Activated CD4-positive, CD25-positive, alpha-beta regulatory T cell treated with anti-CD3 and anti-CD28 coated beads, Interleukin-2, amount 50 U/mL, for 24 hours (primary cell): ENCODE data around the gene YLPM1.

Experiments
- ATAC-seq, 2 donors: fragments of 150-1000 bp; cut with Tn5 transposase; one replicate each; pipeline ENCODE4 v1.10.0; 2021; ENCODE audit warnings: mild to moderate bottlenecking in 1 of 2, moderate library complexity in 1 of 2

Gene YLPM1

DNA sequence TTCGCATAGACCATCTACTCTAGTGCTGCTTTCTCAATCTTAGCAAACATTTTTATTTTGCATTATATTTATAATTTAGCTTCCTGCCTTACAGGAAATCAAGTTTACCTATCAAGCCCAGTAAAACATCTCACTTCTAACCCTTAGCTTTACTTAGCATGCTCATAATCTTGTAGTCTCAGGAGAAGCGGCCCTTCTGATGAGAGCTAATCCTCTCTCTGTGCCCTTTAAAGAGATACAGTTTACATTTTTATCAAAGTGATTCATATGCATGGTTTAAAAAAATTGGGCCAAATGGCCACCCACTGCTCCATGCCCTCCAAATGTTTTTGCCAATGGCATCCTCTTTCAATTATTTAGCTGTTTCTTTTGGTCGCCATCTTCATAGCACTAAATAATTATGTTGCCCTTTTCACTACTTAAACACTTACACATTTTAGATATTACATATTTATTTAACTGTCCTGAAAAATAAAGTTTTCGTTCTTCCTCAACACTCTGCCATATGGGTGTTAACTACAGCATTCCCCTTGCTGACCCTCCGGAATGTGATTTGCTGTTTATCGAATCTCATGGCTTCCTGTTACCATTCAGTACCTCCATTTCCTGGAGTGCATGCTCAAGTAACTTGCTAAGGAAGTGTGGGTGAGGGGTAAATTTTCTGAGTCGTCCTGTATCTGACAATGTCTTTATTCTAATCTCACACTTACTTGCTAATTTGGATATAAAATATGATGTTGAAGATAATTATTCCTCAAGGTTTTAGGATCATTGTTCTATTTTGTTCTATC, 29.3 kb downstream of the YLPM1 start:
- no peak for ATAC-seq

- ATAC-seq, result no peak
Measured at GRCh38 chr14:74793506-74794155, 30.5 kb downstream of the YLPM1 start.

DNA sequence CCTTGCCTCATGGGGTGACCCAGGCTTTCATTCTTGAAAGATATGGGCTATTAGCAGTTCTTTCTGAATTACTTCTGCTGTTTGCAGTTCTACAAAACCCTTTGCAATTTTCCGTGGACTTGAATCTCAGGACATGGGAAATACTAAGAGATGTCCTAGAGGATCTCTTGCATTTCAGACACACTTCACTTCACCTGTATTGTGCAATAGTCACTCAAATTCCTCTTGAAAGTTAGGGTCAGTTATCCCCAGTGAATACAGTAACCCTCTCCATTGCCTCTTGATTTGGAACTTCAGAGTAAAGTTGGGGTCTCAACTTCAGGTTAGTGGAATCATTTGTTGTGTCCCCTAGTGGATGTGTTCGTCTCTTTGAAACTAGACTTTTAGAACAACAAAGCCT, 31.8 kb downstream of the YLPM1 start:
- no peak for ATAC-seq

DNA sequence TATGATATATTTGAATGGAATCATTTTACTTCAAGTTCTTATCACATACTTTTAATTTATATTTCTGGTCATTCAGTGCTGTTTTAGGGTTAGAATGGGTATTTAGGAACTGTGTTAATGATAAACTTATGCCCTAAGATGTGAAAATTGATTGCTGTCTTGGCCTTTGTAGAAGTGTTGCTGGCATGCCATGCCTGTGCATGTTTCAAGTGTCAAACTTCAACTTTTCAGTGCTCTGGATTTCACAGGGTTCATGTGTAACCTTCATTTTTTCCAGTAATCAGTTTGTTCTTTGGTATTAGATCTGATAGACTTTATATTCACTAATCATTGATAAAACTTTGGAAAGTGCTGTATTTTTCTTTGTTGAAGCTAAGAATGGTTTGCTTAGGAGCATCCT, 36.6 kb downstream of the YLPM1 start:
- no peak for ATAC-seq

- ATAC-seq, result no peak
Measured at GRCh38 chr14:74800780-74801179, 37.7 kb downstream of the YLPM1 start.

GRCh38 chr14:74801396-74801795, 38.3 kb downstream of the YLPM1 start:
- no peak for ATAC-seq

DNA sequence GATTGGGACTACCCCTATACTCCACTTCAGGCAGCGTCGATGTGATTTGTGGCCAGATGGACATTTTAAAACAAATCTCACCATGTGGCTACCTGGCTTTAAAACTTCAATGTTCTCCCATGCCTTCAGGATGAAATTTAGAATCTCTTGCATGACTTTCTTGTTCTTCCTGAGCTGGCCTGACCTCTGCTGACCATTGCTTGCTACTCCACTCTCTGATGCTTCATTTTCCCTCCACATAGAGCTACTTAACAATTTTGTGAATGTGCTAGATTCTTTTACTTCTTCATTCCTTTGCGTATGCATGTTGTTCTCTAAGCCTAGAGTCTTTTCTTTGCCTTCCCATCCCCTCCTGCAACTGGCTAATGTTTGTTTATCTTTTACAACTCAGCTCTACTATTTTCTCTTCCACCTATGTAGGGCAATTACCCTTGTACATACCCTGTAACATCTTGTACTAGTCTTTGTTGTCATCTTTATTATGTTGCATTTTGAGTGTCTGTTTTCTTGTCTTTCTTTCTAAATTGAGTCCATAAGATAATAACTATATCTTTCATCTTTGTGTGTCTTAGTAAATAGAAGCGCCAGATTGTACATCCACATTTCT, 41.2 kb downstream of the YLPM1 start:
- ATAC-seq, result no peak

DNA sequence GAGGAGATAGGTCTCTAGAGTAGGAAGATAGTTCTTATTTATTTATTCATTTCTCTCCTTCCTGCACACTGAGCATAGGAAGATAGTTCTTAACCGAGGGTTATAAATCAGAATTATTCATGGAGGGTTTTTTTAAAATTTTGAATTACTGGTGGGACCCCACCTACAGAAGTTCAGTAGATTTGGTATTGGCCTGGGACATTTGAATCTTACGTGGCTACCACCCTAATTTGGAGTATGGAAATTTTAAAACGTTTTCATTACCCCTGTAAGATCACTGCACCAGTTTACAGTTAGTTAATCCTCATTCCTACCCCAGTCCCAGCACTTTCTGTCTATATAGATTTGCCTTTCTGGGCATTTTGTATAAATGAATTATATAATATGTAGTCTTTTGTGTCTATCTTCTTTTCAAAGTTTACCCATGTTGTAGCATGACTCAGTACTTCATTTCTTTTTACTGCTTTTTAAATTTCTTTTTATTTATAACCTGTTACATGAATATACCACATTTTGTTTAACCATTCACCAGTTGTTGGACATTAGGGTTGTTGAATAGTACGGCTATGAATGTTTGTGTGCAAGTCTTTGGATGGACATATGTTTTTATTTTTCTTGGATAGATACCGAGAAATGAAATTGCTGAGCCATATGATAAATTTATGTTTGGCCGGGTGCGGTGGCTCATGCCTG, 44.9 kb downstream of the YLPM1 start:
- no peak for ATAC-seq

- no peak for ATAC-seq
Measured at GRCh38 chr14:74816124-74816523, 53.0 kb downstream of the YLPM1 start.

- ATAC-seq, result no peak
Measured at GRCh38 chr14:74820288-74820687, 57.2 kb downstream of the YLPM1 start.

DNA sequence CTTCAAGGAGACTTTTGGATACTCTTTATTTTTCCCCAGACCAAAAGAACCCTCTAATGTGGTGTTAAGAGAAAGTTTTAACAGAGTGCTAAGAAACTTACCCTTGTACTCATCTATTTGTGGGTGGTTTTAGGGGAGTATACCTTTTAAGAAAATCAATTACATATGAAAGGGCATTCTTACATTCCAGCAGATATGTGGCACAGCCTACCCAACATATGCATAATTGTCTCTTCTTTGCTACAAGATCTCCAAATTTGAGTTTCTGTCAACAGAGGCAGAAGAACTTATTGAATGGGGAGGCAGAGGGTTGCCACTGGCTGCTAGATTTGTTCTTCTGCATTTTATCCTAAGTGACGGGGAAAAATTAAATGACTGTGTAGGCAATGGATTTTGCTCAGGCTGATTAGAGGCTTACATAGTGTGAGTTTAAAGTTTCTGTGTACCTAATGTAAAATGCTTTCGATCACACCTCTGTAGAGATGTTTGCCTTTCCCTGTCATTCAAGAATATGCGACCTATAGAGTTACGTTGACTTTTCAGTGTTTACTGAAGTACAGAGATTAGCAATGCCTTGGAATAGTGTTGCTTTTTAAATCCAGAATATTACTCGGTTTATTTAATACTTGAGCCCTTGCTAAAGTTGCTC, 58.3 kb downstream of the YLPM1 start:
- no peak for ATAC-seq

DNA sequence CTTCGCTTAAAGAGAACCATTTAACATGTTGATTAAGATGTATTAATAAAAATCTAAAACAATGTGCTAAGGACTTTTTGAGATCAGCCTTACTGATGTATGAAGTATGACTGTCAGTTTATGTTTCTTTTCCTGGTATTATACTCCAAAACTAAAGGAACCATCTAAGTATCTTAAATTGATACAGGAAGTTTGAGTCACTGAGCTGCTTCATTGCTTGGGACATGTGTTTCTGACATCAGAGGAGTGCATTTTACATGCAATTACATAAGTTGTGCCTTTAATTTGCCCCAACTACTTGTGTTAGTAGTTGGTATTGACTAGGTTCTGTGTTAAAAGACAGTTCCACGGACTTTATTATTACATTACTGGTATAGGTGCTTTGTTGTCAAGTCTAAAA, 61.9 kb downstream of the YLPM1 start:
- peak in 1 of 2 donors; percentile 48 for ATAC-seq

DNA sequence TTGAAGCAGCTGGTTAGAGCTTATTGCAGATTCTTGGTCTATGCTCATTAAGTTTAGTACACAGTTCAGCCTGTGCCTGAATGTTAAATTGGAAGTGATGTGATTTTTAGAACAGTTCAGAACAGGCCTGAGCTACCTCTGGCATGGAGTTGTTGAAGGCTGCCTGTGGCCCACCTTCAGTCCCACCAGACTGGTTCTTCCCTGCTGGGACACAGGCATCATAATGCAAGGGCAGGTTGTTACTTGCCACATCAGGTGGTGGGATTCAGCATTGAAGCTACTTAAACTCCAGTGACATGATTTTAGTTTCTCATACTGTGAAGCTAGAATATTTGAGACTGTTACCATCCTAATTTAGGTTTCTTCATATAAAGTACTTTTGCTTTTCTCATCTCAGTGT, 63.5 kb downstream of the YLPM1 start:
- ATAC-seq, result no peak

DNA sequence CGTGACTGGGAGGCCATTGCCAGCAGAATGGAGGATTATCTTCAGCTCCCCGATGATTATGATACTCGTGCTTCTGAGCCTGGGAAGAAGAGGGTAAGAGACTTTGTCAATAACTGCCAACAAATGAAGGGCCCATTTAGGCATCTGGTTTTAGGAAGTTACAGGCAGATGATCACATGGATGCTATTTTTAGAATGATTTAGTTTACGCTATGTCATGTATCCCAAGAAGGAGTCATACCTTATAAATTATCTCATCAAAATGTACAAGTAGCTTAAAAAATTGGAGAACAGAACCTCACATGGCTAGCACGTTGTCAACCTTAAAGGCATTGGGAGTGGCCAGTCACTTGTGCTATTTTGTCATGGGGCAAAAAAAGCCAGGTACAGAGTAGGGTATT, 66.1 kb downstream of the YLPM1 start:
- no peak for ATAC-seq

DNA sequence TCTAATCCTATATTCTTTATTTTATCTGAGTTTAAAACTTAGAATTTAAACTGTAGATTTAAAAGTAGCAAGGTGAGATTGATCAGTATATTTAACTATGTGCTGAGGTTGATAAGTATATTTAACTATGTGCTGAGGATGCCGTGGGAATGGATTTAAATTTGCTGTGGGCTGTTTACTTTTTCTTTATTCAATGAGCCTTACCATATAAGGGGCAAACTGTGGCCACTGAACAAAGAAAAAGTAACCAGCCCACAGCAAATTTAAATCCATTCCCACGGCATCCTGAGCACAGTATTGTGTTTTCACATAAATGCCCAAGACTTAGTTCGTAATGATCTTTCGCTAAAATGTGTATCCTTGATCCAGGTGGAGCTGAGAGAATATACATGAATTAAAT, 69.7 kb downstream of the YLPM1 start:
- ATAC-seq, result no peak

DNA sequence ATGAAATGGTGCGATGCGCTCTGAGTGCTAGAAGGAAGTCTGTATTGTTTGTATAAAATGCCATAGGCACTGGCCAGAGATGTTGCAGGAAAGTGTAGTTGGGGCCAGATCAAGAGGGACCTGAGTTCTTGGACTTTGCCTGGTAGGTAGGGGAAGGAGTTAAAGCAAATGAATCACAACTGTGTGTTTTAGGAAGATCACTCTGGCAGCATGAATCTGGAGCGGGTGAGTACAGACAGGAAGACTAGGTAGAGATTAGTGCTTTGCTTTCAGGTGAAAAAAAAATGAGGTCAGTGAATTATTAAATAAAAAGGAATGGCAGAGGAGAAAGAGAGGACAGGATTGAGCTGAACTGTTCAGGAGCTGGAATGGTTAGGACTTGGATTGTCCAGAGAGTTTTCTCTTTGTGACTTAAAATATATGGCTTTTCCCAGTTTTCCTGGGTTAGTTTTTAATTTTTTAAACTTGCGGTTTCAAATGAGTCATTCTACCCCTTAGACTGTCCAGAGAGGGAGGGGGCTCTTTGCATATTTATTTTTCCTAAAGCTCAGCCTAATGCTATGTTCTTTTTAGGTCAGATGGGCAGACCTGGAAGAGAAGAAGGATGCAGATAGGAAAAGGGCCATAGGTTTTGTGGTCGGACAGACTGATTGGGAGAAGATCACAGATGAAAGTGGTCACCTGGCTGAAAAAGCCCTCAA, 71.7 kb downstream of the YLPM1 start:
- no peak for ATAC-seq

DNA sequence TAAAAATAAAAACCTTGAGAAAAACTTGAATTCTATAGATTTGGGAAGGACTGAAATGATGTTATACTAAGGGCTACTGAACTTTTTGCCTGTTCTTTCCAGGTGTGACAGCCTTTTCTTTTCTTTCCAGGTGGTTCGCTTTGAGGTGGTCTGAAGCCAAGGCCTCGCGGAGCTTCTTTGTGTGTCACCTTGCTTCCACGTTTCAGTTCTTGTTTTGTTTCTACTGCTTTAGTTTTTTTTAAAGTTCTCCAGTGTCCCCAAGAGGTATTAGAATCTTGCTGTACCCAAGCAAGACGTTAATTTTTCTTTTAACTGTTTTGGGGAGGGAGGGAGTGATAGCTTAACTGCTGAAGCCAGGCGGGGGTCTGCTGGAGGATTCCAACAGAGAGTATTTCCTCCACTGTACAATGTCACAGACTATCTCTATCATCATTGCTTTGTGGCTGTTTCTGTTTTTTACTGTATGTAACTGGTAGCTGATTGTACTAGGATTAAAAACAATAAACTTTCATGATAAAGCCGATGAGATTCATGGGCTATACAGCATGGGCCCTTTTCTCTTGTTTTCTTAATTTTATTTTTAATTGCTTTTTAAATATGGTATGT, 72.6 kb downstream of the YLPM1 start:
- peak in 1 of 2 donors; percentile 5 for ATAC-seq

- ATAC-seq, result no peak
Measured at GRCh38 chr14:74836251-74836960, 73.3 kb downstream of the YLPM1 start.

- no peak for ATAC-seq
Measured at GRCh38 chr14:74838166-74838565, 75.0 kb downstream of the YLPM1 start.

DNA sequence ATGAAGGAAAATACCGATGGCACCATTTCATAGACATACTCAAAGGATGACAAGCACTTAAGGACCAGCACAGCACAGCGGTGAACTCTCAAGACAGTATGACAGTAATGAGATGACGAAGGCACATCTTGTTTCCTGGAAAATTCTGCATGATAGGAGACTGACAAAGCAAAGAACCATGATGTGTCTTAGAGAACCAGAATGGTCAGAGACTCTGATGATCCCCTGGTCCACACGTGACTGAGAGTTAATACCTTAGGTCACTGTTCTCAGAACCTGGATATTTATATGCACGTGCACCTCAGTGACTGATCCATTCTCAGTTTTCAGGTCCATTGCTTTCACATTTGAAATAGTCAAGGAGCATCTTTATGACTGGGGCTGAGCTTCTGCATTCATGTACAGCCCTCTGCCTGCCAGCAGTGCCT, 77.5 kb downstream of the YLPM1 start:
- peak; percentile 75 for ATAC-seq
